ENCODE measurements around the gene GTPBP10.

The GTPBP10 gene

GRCh38 chr7:90311175-90311574 is 35.3 kb upstream of the GTPBP10 start:
- no peak overlapping the region for H3K4me2 ChIP-seq (ENCODE audit: low read length)
- H3K27ac ChIP-seq, result no peak overlapping the region
- H3K9ac ChIP-seq, result no peak overlapping the region
- H3K36me3 ChIP-seq (ENCODE audit: control insufficient read depth, insufficient read depth, low read length), result no peaks in the 10 kb centered on the region
- H3K79me2 ChIP-seq, result no peaks in the 10 kb centered on the region
- no peak overlapping the region for H2AFZ ChIP-seq
- no peak for TF ChIP-seq CTCF (IDR thresholded peaks at IDR 0.05)
- no peaks in the 10 kb centered on the region for H3K4me1 ChIP-seq
- no peak overlapping the region for H3K4me3 ChIP-seq (ENCODE audit: low read depth, low read length)
- H3K27me3 ChIP-seq (ENCODE audit: control insufficient read depth, insufficient read depth, low read length), result no peaks in the 10 kb centered on the region
- H3K9me3 ChIP-seq (ENCODE audit: control insufficient read depth, low read length), result no peaks in the 10 kb centered on the region

GRCh38 chr7:90312745-90313144 is 33.8 kb upstream of the GTPBP10 start:
- Histone ChIP-seq H3K4me1 (no peaks in the 10 kb centered on the region), H3K79me2 (no peaks in the 10 kb centered on the region), H3K36me3 (ENCODE audit: control insufficient read depth, insufficient read depth, low read length) (no peaks in the 10 kb centered on the region), H3K4me3 (ENCODE audit: low read depth, low read length) (no peak overlapping the region), H2AFZ (no peak overlapping the region), H3K9me3 (ENCODE audit: control insufficient read depth, low read length) (no peaks in the 10 kb centered on the region), H3K4me2 (ENCODE audit: low read length) (no peak overlapping the region), H3K27me3 (ENCODE audit: control insufficient read depth, insufficient read depth, low read length) (no peaks in the 10 kb centered on the region), H3K27ac (no peak overlapping the region), H3K9ac (no peak overlapping the region)
- no peak for TF ChIP-seq CTCF (IDR thresholded peaks at IDR 0.05)

GRCh38 chr7:90313907-90314306 is 32.6 kb upstream of the GTPBP10 start:
- H3K27me3 ChIP-seq (ENCODE audit: control insufficient read depth, insufficient read depth, low read length), result peaks cover 1% of the 10 kb centered on the region
- H2AFZ ChIP-seq, result no peak overlapping the region
- no peak overlapping the region for H3K27ac ChIP-seq
- no peaks in the 10 kb centered on the region for H3K9me3 ChIP-seq (ENCODE audit: control insufficient read depth, low read length)
- TF ChIP-seq CTCF (IDR thresholded peaks at IDR 0.05), result no peak
- no peak overlapping the region for H3K4me3 ChIP-seq (ENCODE audit: low read depth, low read length)
- H3K9ac ChIP-seq, result no peak overlapping the region
- H3K4me2 ChIP-seq (ENCODE audit: low read length), result no peak overlapping the region
- no peaks in the 10 kb centered on the region for H3K79me2 ChIP-seq
- no peaks in the 10 kb centered on the region for H3K36me3 ChIP-seq (ENCODE audit: control insufficient read depth, insufficient read depth, low read length)
- H3K4me1 ChIP-seq, result no peaks in the 10 kb centered on the region

- no peak overlapping the region for H3K27ac ChIP-seq
- no peak overlapping the region for H3K4me2 ChIP-seq (ENCODE audit: low read length)
- TF ChIP-seq CTCF (IDR thresholded peaks at IDR 0.05), result no peak
- no peaks in the 10 kb centered on the region for H3K4me1 ChIP-seq
- no peaks in the 10 kb centered on the region for H3K9me3 ChIP-seq (ENCODE audit: control insufficient read depth, low read length)
- no peaks in the 10 kb centered on the region for H3K36me3 ChIP-seq (ENCODE audit: control insufficient read depth, insufficient read depth, low read length)
- no peak overlapping the region for H3K9ac ChIP-seq
- H3K4me3 ChIP-seq (ENCODE audit: low read depth, low read length), result no peak overlapping the region
- no peaks in the 10 kb centered on the region for H3K79me2 ChIP-seq
- no peak overlapping the region for H2AFZ ChIP-seq
- H3K27me3 ChIP-seq (ENCODE audit: control insufficient read depth, insufficient read depth, low read length), result peaks cover 14% of the 10 kb centered on the region
Measured at GRCh38 chr7:90320014-90320413, 26.5 kb upstream of the GTPBP10 start.

- H3K9me3 ChIP-seq (ENCODE audit: control insufficient read depth, low read length), result no peaks in the 10 kb centered on the region
- H3K79me2 ChIP-seq, result no peaks in the 10 kb centered on the region
- H2AFZ ChIP-seq, result no peak overlapping the region
- TF ChIP-seq CTCF (IDR thresholded peaks at IDR 0.05), result no peak
- no peak overlapping the region for H3K27ac ChIP-seq
- no peaks in the 10 kb centered on the region for H3K4me1 ChIP-seq
- H3K4me3 ChIP-seq (ENCODE audit: low read depth, low read length), result no peak overlapping the region
- H3K27me3 ChIP-seq (ENCODE audit: control insufficient read depth, insufficient read depth, low read length), result peaks cover 14% of the 10 kb centered on the region
- no peaks in the 10 kb centered on the region for H3K36me3 ChIP-seq (ENCODE audit: control insufficient read depth, insufficient read depth, low read length)
- H3K9ac ChIP-seq, result no peak overlapping the region
- no peak overlapping the region for H3K4me2 ChIP-seq (ENCODE audit: low read length)
Measured at GRCh38 chr7:90320418-90320800, 26.1 kb upstream of the GTPBP10 start.
